Activated CD4-positive, alpha-beta T cell treated with anti-CD3 and anti-CD28 coated beads, Interleukin-2, amount 10 ng/mL, durations not matched to agents 24 days and 14 days (primary cell): ENCODE measurements around the gene ANXA7. TPM values are rescaled to one million over a fixed set of nuclear protein-coding genes. Genes with fewer than 3 reads are reported as not detected.
"Not testable (repeated sequence)": the region's sequence is repeated elsewhere in the genome, so short reads cannot be mapped to it uniquely, and the experiment has no call there.

Experiments used
- DNase-seq: peaks from one replicate; pipeline ENCODE4 v3.0.0; 2022
- H3K27ac Mint-ChIP-seq: one replicate; pipeline ENCODE4 v1.8.0; 2022; ENCODE audit warnings: mild to moderate bottlenecking, mixed read lengths
- H3K27me3 Mint-ChIP-seq: one replicate; pipeline ENCODE4 v1.8.0; 2022; ENCODE audit warnings: mixed read lengths
- H3K36me3 Mint-ChIP-seq: one replicate; pipeline ENCODE4 v1.8.0; 2022; ENCODE audit warnings: low read depth, mild to moderate bottlenecking, mixed read lengths
- H3K4me1 Mint-ChIP-seq: one replicate; pipeline ENCODE4 v1.8.0; 2021; ENCODE audit warnings: mixed read lengths
- H3K4me3 Mint-ChIP-seq: one replicate; pipeline ENCODE4 v1.8.0; 2022; ENCODE audit warnings: mild to moderate bottlenecking, moderate library complexity, mixed read lengths
- H3K9me3 Mint-ChIP-seq: one replicate; pipeline ENCODE4 v1.8.0; 2021; ENCODE audit warnings: mixed read lengths
- intact Hi-C: fragments of 100-400 bp; cut with micrococcal nuclease; formaldehyde crosslinking; loops from one replicate; pipeline ENCODE4 v1.15.1; 2023
- total RNA-seq: library from RNA; stranded (reverse); gene quantifications from 2 replicates; pipeline ENCODE4 v1.2.3, GENCODE V29; 2022

The ANXA7 gene
- total RNA-seq, 1 donor from 2014 or later = 169 TPM

DNA sequence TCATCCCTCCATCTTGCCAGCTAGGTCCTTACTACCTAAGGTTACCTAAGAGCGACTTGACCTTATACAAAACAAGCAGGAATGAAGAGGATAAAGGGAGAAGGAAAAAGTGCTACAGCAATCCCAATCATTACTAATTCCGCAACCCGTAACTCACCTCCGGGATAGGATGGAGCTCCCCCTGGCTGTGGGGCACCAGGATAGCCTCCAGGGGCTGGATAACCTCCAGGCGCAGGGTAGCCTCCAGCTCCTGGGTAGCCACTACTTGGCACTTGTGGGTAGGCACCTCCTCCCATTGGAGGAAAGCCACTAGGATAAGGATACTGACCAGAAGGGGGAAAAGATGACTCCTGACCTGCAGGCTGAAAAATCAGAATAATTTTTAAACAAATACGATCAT, 15.8 kb downstream of the ANXA7 start:
- Mint-ChIP-seq H3K4me1 (peaks cover 3% of the 10 kb centered on the region), H3K27me3 (no peaks in the 10 kb centered on the region), H3K36me3 (peaks cover 50% of the 10 kb centered on the region), H3K9me3 (no peaks in the 10 kb centered on the region), H3K27ac (no peak overlapping the region), H3K4me3 (no peak overlapping the region)
- intact Hi-C loops = no loop called here
- no peak for DNase-seq

DNA sequence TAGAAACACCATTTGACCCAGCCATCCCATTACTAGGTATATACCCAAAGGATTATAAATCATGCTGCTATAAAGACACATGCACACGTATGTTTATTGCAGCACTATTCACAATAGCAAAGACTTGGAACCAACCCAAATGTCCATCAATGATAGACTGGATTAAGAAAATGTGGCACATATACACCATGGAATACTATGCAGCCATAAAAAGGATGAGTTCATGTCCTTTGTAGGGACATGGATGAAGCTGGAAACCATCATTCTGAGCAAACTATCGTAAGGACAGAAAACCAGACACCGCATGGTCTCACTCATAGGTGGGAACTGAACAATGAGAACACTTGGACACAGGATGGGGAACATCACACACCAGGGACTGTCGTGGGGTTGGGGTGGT, 19.5 kb downstream of the ANXA7 start:
- H3K4me3 Mint-ChIP-seq, H3K9me3 Mint-ChIP-seq, DNase-seq, H3K4me1 Mint-ChIP-seq, intact Hi-C loops, H3K27me3 Mint-ChIP-seq, H3K27ac Mint-ChIP-seq: not testable (repeated sequence)
- H3K36me3 Mint-ChIP-seq = peaks cover 64% of the 10 kb centered on the region

DNA sequence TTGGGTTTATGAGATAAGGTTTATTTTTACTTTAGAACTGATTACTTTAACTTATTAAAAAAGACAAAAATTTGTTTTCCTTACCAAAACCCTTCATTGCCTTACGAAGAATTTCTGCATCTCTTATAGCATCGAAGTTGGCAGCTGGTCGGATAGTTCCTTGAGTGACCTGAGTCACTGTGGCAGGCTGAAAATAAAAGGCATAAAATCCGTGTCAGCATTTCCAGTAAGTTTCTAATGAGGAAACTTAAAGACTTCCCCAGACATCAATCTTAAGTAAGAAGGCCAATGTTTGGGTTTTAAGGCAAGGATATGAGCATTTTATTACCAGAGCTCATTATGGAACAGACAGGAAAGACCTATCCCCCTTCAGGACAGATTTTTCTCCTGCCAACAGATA, 25.6 kb downstream of the ANXA7 start:
- Mint-ChIP-seq H3K27ac (no peak overlapping the region), H3K4me3 (no peak overlapping the region), H3K9me3 (no peaks in the 10 kb centered on the region), H3K36me3 (peaks cover 62% of the 10 kb centered on the region), H3K4me1 (peaks cover 3% of the 10 kb centered on the region), H3K27me3 (no peaks in the 10 kb centered on the region)
- intact Hi-C loops = no loop called here
- no peak for DNase-seq

DNA sequence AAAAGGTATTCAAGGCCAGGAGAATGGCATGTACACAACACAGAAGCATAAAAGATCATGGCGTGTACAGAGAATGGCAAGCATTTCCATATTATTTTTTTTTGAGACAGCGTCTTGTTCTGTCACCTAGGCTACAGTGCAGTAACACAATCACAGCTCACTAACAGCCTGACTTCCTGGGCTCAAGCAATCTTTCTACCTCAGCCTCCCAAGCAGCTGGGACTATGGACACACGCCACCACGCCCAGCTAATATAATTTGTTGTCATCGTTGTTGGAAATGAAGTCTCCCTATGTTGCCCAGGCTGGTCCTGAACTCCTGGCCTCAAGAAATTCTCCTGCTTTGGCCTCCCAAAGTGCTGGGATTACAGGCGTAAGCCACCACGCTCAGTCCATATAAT, 27.3 kb downstream of the ANXA7 start:
- intact Hi-C loops = no loop called here
- peaks cover 58% of the 10 kb centered on the region for H3K36me3 Mint-ChIP-seq
- H3K9me3 Mint-ChIP-seq = no peaks in the 10 kb centered on the region
- H3K4me1 Mint-ChIP-seq = peaks cover 2% of the 10 kb centered on the region
- no peak for DNase-seq
- no peak overlapping the region for H3K27ac Mint-ChIP-seq
- no peaks in the 10 kb centered on the region for H3K27me3 Mint-ChIP-seq
- H3K4me3 Mint-ChIP-seq = no peak overlapping the region

DNA sequence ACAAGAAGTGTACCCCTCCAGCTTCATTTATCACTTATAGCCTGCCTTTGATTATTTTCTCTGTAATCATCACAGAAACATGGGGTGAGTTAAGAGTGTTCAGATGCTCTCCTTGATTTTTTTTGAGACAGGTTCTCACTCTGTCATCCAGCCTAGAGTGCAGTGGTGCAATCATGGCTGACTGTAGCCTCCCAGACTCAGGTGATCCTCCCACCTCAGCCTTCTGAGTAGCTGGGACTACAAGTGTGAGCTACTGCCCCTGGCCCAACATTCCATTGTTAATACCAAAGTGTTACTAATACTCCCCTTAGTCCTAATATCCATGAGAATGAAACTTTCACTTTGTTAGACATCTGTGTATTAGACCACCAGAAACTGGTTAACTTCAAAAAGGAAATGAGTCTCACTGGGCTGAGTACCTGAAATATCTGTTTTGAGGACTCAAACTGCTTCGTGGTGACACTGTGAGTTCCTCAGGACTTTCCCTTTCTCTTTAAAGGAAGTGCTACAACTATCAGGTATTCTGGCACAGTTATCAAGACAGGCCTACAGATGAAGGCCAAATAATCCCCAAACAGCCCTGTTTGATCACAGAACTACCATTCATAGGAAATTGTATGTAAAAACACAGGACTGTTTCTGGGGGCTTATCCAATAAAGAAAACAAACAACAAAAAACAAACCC, 34.7 kb downstream of the ANXA7 start:
- Mint-ChIP-seq H3K36me3 (peaks cover 46% of the 10 kb centered on the region), H3K27me3 (no peaks in the 10 kb centered on the region)
- intact Hi-C loops = no loop called here

DNA sequence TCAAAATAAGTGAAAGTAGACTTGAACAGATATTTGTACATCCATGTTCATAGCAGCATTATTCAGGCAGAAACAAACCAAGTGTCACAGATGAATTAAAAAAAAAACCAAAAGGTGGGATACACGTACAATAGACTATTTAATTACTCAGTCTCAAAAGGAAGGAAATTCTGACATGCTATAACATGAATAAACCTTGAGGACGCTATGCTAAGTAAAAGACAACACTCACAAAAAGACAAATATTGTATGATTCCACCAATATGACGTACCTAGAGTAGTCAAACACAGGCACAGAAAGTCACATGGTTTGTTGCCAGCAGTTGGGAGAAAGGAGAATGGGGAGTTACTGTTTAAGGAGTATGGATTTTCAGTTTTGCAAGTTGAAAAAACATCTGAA, 37.2 kb downstream of the ANXA7 start:
- DNase-seq = no peak
- Mint-ChIP-seq H3K36me3 (peaks cover 47% of the 10 kb centered on the region), H3K27me3 (no peaks in the 10 kb centered on the region), H3K4me1 (peaks cover 18% of the 10 kb centered on the region), H3K9me3 (no peaks in the 10 kb centered on the region), H3K4me3 (no peak overlapping the region), H3K27ac (no peak overlapping the region)
- intact Hi-C loops = no loop called here

More for the DNA sequence above, 34.7 kb downstream of the ANXA7 start:
- Mint-ChIP-seq H3K27ac (peak overlapping the region; percentile 88), H3K9me3 (no peaks in the 10 kb centered on the region), H3K4me3 (peak overlapping the region; percentile 56), H3K4me1 (peaks cover 20% of the 10 kb centered on the region)
- DNase-seq = peak; percentile 68

DNA sequence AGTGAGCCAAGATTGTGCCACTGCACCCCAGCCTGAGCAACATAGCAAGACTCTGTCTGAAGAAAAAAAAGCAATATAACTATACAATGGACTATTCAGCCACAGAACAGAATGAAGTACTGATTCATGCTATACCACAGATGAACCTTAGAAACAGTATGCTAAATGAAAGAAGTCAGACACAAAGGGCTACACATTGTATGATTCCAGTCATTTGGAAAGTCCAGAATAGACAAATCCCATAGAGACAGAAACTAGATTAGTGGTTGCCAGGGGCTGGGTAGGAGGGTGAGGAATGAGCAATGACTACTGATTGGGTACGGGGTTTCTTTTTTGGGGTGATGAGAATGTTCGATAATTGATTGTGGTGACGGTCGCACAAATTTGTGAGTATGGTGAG, 45.6 kb downstream of the ANXA7 start:
- Mint-ChIP-seq H3K27me3 (no peaks in the 10 kb centered on the region), H3K4me3 (no peak overlapping the region), H3K9me3 (no peaks in the 10 kb centered on the region), H3K36me3 (peaks cover 44% of the 10 kb centered on the region), H3K4me1 (peaks cover 9% of the 10 kb centered on the region), H3K27ac (no peak overlapping the region)
- DNase-seq = no peak
- intact Hi-C loops = no loop called here

DNA sequence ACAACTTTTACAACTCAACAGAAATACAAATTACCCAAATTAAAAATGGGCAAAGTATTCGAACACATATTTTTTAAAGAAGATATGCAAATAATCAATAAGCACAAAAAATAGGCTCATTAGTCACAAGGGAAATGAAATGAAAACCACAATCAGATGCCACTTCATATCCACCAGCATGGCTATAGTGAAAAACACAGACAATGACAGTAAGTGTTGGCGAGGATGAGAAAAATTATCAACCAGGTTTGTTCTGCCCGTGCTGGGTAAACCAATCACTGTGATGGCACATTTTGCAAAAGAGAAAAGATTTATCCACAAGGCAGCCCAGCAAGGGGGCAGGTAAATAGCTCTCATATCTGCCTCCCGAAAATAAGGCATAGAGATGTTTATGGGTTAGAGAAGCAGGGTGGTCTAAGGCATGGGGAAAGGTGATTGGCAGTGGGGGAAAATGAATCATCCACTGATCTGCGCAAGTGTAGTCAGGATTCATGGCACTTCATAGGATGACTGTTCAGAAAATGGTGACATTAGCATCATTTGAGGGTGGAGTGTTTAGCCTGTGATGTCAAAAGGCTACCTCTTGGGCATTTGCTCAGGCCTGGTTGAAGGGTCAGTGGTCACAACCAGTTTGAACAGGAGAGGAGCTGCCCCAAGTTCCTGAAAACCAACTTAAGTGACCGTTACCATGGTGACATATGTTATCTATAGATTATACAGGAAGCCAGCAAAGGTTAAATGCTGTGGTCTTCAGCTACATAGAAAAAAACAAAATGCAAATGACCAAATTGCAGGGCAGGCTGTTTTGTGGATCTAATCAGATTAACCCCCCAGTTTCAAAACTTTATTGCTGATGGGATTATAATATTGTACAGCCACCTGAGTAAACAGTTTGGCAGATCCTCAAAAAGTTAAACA, 47.2 kb downstream of the ANXA7 start:
- Mint-ChIP-seq H3K4me1 (peaks cover 11% of the 10 kb centered on the region), H3K4me3 (no peak overlapping the region), H3K27me3 (no peaks in the 10 kb centered on the region), H3K9me3 (no peaks in the 10 kb centered on the region), H3K36me3 (peaks cover 53% of the 10 kb centered on the region), H3K27ac (no peak overlapping the region)
- DNase-seq = no peak
- intact Hi-C loops = no loop called here

DNA sequence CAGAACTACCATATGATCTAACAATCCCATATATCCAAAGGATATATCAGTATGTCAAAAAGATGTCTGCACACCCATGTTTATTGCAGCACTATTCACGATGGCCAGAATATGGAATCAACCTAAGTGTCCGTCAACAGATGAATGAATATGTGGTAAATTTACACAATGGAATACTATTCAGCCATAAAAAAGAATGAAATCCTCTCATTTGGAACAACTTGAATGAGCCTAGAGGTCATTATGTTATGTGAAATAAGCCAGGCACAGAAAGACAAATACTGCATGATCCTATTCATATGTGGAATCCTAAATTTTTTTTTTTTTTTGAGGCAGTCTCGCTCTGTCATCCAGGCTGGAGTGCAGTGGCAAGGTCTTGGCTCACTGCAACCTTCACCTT, 48.9 kb downstream of the ANXA7 start:
- Mint-ChIP-seq H3K27ac (no peak overlapping the region), H3K27me3 (no peaks in the 10 kb centered on the region), H3K4me1 (peaks cover 10% of the 10 kb centered on the region), H3K36me3 (peaks cover 44% of the 10 kb centered on the region), H3K4me3 (no peak overlapping the region), H3K9me3 (no peaks in the 10 kb centered on the region)
- intact Hi-C loops = no loop called here
- DNase-seq = no peak

DNA sequence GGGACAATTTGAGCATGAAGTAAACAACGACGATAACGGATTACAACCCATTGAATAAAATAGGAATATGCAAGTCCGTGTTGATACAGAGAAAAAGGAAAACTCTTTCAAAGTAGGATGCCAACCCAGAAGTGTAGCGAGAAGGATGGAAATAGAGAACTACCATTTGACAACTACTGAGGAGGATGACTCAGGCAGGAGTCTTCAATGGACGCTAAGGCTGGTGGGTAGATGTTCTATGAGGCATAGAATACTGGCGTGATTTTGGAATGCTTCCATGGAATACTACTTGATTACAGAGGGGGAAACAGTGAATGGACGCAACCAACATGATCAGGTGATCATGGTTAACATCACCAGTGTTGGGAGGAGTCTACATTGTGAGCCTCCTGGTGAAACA, 54.4 kb downstream of the ANXA7 start:
- H3K27me3 Mint-ChIP-seq = peaks cover 11% of the 10 kb centered on the region
- H3K36me3 Mint-ChIP-seq = peaks cover 15% of the 10 kb centered on the region
- H3K4me1 Mint-ChIP-seq = peaks cover 16% of the 10 kb centered on the region
- H3K9me3 Mint-ChIP-seq = no peaks in the 10 kb centered on the region
- peak overlapping the region; percentile 8 for H3K4me3 Mint-ChIP-seq
- no peak for DNase-seq
- intact Hi-C loops = loop anchor here (5.0 kb wide), 1 partner anchor 268 kb away; no protein-coding TSS in a partner anchor
- no peak overlapping the region for H3K27ac Mint-ChIP-seq

DNA sequence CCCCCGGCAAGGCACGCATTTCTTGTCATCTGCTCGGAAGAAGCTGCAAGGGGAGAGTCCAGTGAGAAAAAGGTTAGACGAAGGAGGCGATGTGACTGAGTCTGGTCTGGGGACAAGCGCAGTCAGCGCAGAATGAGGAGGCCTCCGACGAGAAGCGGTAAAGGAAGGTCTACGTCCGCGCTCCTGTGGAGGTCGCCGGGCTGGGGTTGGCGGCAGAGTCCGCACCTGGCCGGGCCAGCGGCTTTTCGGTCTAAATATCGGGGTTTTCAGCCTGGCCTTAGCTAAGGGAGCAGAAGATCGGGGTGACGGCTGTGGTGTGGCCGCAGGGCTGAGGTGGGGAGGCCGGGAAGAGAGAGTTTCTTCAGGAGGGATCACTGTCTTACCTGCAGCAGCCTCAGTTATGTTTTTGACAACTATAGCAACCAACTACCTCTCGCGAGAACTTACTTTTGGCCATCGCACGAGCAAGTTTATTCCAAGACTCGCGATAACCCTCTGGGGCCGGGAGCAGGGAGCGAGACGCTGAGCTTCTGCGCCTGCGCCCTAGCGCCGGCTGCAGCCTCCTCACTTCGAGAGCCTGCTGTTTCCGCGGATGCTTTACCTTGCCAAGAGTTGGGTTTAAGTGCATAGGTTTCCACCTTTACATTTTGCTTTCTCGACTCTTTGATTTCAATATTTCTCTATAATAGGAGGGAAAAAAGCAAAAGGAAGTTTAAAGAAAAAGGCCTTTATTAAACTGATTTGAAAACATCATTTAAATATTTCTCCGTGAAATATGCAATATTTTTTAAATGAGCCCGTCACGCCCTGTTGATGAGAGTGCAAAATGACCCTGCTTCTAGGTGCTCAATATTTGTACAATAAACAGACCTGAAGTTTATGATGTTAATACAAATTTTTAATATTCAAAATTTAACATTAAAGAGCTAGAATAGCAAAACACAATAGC, 55.3 kb downstream of the ANXA7 start, which contains the start of gene CFAP70:
CFAP70 (minus strand) TSS at position 534 of the 949 bp plus-strand sequence. CDS start 4,068 bp downstream, outside the sequence.
- Mint-ChIP-seq H3K4me3 (peak within 1 kb of the TSS; percentile 93), H3K27ac (peak within 1 kb of the TSS; percentile 89), H3K36me3 (peaks cover 15% of the 10 kb centered on the region), H3K4me1 (peaks cover 16% of the 10 kb centered on the region), H3K27me3 (peaks cover 15% of the 10 kb centered on the region), H3K9me3 (no peaks in the 10 kb centered on the region)
- peak; percentile 98 for DNase-seq
- intact Hi-C loops = loop anchor here (1.0 to 5.0 kb wide), 3 partner anchors 56 to 269 kb away; partner anchors contain the start of gene ANXA7

DNA sequence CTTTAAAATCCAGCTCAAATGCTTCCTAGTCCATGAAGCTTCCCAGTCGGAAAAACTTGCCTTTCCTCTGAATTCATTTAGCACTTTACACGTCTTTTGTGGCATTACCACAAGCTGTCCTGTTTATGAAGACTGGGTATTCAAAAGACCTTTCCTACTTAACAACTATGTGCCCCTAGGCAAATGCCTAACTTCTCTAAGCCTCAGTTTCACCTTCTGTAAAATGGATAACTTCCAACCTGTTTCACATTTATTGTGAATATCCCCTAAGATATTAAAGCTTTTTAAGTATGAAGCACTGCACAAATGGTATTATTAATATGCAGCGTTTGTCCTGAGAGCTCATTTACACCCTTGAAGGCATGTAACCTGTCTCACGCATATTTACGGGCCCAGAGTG, 56.0 kb downstream of the ANXA7 start:
- peaks cover 17% of the 10 kb centered on the region for H3K27me3 Mint-ChIP-seq
- peak overlapping the region; percentile 93 for H3K4me3 Mint-ChIP-seq
- no peak for DNase-seq
- H3K9me3 Mint-ChIP-seq = no peaks in the 10 kb centered on the region
- intact Hi-C loops = loop anchor here (1.0 to 5.0 kb wide), 3 partner anchors 56 to 269 kb away; partner anchors contain the start of gene ANXA7
- H3K4me1 Mint-ChIP-seq = peaks cover 16% of the 10 kb centered on the region
- peak overlapping the region; percentile 89 for H3K27ac Mint-ChIP-seq
- peaks cover 13% of the 10 kb centered on the region for H3K36me3 Mint-ChIP-seq

DNA sequence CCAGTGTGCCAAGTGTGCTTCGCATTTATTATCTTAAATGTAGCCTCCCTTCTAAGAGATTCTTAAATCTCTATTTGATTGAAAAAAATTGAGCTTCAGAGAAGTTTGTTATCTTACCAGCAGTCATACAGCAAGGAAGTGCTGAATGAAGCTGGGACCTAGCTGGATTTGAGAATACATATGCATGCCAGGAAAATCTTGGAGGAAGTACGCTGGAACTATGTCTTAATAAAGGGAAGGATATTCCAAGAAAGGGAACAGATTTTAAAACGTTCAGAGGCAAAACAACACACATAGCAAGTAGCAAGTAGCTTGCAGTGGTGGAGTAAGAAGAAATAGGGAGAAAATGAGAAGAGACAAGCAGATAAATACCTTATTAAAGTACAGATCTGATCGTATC, 56.7 kb downstream of the ANXA7 start:
- Mint-ChIP-seq H3K4me3 (peak overlapping the region; percentile 93), H3K9me3 (no peaks in the 10 kb centered on the region), H3K27me3 (peaks cover 17% of the 10 kb centered on the region), H3K4me1 (peaks cover 14% of the 10 kb centered on the region), H3K27ac (no peak overlapping the region), H3K36me3 (peaks cover 6% of the 10 kb centered on the region)
- DNase-seq = no peak
- intact Hi-C loops = loop anchor here (5.0 kb wide), 1 partner anchor 270 kb away; no protein-coding TSS in a partner anchor
